LNCaP clone FGC (cell line): ENCODE measurements around the gene UBQLN4.
"Not testable (repeated sequence)": the region's sequence is repeated elsewhere in the genome, so short reads cannot be mapped to it uniquely, and the experiment has no call there.

Experiments
- DNase-seq: peaks from one replicate; pipeline ENCODE4 v3.0.0-alpha.2; 2011; ENCODE audit warnings: low read depth
- H3K4me3 ChIP-seq: 2 replicates; pipeline ENCODE4 v1.5.1; 2011; ENCODE audit warnings: mild to moderate bottlenecking, low read depth, low read length, control low read depth
- TF ChIP-seq, protein P1 (sequence below): IDR thresholded peaks from 2 replicates; pipeline ENCODE4 v1.5.1; 2012; ENCODE audit warnings: mild to moderate bottlenecking; ENCODE audit not compliant: control insufficient read depth, insufficient read depth; ENCODE audit errors: extremely low read depth

UBQLN4 gene

DNA sequence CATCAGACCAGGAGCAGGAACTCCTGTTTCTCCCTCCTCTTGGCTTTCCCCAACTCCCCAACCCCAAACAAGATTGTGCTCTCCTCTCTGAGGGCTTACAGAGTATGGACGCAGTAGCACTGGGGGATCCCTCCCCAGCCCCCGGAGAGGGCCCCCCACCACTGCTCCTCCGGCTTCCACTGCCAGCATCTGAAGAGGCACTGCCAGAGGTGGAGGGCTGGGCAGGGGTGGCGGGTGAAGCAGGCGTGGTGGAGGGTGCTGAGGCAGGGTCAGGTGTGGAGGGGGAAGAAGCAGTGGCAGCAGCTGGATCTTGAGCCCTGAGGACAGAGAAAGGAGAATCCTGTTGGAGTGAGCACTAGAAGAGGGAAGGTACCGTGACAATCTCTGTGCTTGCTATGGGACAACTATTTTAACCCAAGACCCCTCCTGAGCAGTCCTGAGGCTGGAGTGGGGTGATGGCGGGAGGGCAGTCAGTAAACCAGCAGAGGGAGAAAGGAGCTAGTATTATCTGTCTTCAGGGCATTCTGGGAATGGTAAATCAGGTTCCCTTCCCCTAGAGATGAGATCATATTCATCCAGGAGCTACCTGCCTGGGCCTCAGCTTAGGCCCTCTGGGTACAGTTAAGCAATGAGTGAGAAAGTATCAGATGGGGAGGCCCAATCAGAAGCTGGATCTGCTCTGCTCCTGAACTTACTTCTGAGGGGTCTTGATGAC is 2.4 kb downstream of the UBQLN4 start:
- TF ChIP-seq, protein P1, sequence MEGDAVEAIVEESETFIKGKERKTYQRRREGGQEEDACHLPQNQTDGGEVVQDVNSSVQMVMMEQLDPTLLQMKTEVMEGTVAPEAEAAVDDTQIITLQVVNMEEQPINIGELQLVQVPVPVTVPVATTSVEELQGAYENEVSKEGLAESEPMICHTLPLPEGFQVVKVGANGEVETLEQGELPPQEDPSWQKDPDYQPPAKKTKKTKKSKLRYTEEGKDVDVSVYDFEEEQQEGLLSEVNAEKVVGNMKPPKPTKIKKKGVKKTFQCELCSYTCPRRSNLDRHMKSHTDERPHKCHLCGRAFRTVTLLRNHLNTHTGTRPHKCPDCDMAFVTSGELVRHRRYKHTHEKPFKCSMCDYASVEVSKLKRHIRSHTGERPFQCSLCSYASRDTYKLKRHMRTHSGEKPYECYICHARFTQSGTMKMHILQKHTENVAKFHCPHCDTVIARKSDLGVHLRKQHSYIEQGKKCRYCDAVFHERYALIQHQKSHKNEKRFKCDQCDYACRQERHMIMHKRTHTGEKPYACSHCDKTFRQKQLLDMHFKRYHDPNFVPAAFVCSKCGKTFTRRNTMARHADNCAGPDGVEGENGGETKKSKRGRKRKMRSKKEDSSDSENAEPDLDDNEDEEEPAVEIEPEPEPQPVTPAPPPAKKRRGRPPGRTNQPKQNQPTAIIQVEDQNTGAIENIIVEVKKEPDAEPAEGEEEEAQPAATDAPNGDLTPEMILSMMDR, result no peak
- H3K4me3 ChIP-seq, result no peak overlapping the region
- no peak for DNase-seq

DNA sequence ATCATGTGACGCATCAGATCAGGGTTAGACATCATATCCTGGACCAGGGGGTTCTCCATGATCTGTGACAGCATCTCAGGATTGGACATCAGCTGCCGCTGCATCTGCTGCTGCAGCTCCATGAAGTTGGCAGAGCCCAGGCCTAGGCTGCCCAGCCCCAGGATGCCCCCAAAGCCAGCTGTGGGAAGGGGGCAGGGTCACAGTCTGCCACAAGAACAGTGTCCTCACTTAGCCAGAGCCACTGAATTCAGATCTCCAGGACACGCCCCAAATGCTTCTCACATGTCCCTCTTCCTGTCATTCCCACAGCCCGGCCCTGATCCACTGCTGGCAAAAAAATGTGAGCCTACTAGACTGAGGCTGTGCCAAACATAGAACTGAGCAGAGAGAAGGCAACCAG is 3.2 kb downstream of the UBQLN4 start:
- H3K4me3 ChIP-seq, result no peak overlapping the region
- DNase-seq, result no peak
- TF ChIP-seq, protein P1, result no peak

DNA sequence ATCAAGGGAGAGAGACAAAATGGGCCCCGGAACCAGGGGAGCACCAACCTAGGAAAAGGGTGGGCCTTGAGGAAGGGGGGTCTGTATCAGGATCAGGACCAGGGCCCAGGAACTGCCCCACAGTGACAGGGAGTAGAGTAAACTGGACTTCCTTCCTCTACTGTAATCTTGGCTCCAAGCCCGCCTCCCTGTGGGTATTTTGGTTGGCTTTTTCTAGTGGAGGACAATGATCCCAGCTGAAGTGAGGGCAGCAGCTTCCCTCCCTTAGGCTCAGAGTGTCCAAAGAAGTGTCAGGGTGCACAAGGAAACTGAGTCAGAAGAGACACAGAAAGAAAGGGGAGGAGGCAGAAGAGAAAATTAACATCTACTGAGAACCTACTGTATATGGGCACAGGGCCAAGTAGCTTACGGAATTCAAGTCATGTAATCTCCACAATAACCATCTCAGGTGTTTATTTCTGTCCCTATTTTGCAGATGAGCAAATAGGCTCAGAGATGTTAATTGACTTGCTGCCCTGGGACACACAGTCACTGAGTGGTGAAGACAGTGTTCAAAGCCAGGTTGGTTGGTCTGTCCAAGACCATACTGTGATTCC is 4.8 kb downstream of the UBQLN4 start:
- DNase-seq, result no peak
- H3K4me3 ChIP-seq, result no peak overlapping the region
- TF ChIP-seq, protein P1, result no peak

DNA sequence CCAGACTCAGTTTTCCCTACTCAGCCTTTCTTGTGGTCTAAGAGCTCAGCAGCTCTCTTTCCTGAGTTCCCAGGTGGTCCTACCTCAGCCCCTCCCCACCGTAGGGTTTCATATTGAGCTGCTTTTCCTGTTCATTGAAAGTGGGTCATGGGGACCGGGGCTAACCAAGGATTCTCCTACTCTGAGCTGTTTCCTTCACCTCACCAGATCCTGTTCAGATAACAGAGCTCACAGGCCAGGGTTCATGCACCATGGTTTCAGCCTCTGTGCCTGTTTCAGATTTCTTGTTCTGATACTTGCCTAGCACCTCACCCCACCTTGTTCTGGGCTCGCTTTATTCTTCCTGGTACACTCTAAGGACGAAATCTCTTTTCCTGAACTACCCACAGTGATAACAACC is 8.5 kb downstream of the UBQLN4 start:
- DNase-seq, result no peak
- H3K4me3 ChIP-seq, result no peak overlapping the region
- TF ChIP-seq, protein P1, result no peak

DNA sequence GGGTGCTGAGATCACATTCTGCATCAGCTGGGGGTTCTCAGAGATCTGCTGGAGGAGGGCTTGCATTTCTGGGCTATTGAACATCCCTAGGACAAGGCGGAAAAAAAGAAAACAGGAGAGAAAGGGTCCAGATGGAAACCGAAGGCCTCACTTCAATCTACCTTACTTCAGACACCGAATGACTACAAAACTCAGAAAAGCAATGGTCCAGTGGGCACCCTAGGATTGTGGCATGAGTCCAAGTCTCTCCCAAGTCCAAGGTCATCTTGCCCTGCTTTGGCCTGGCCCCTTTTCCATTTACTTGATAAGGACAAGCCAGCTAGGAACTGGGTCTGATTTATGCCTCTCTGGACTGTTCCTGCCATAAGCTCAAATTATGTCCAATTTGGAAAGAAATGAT is 10.8 kb downstream of the UBQLN4 start:
- H3K4me3 ChIP-seq, result no peak overlapping the region
- no peak for DNase-seq
- TF ChIP-seq, protein P1, result no peak

DNA sequence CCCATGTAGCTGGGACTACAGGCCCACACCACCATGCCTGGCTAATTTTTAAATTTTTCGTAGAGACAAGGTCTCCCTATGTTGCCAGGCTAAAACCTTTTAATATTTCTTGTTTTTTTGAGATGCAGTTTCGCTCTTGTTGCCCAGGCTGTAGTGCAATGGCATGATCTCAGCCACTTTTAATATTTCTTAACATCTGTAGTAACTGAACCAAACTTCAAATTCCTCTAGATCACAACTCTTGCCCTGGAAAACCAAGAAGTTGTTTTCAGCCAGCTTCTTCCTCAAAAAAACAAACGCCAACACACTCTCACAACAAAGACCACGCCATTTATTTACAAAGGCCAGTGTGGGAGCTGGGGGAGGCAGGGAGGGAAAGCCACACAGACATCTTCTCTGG is 18.6 kb downstream of the UBQLN4 start:
- DNase-seq, H3K4me3 ChIP-seq: not testable (repeated sequence)

DNA sequence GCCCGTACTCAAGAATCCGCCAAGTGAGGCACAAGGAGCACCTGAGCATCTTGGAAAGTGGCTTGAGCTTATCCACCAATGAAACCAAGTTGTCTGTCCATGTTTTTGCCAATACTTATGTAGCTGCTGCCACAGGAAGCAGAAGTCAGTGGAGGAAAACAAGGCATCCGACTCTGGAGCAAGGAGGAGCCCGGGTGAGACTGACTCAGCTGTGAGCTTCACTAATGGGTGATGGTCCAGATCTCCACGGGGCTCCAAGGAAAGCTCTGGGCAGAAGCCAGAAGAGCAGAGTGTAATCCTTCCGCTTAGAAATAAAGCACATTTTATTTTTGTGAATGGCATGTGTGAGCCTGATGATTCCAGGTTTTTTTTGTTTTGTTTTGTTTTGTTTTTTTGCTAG is 20.6 kb downstream of the UBQLN4 start:
- TF ChIP-seq, protein P1, result no peak
- no peak for DNase-seq
- no peak overlapping the region for H3K4me3 ChIP-seq
